HG02970 (cell line): Measurements from ENCODE around the gene LAMA3.

Experiments used
- ATAC-seq: cut with Tn5 transposase; IDR thresholded peaks from one replicate; pipeline ENCODE4 v1.9.1; 2021; ENCODE audit warnings: mild to moderate bottlenecking, moderate library complexity, moderate number of reproducible peaks; ENCODE audit not compliant: unreplicated experiment, low FRiP score

The LAMA3 gene

GRCh38 chr18:23887493-23887892 lies 198.2 kb downstream of the LAMA3 start:
- no peak for ATAC-seq

- no peak for ATAC-seq
Observed at GRCh38 chr18:23888881-23889280, 199.6 kb downstream of the LAMA3 start.

GRCh38 chr18:23889907-23890306 lies 200.7 kb downstream of the LAMA3 start:
- ATAC-seq = no peak

- ATAC-seq = no peak
Observed at GRCh38 chr18:23890589-23890988, 201.3 kb downstream of the LAMA3 start.

GRCh38 chr18:23893653-23894052 lies 204.4 kb downstream of the LAMA3 start:
- ATAC-seq = no peak

- no peak for ATAC-seq
Observed at GRCh38 chr18:23894661-23895175, 205.5 kb downstream of the LAMA3 start.

GRCh38 chr18:23897291-23897690 lies 208.0 kb downstream of the LAMA3 start:
- ATAC-seq = no peak

GRCh38 chr18:23897733-23898132 lies 208.5 kb downstream of the LAMA3 start:
- no peak for ATAC-seq

- ATAC-seq = no peak
Observed at GRCh38 chr18:23900994-23901393, 211.7 kb downstream of the LAMA3 start.

GRCh38 chr18:23902396-23902795 lies 213.1 kb downstream of the LAMA3 start:
- no peak for ATAC-seq

GRCh38 chr18:23903971-23904370 lies 214.7 kb downstream of the LAMA3 start:
- ATAC-seq = no peak

- ATAC-seq = no peak
Observed at GRCh38 chr18:23906658-23907057, 217.4 kb downstream of the LAMA3 start.

- no peak for ATAC-seq
Observed at GRCh38 chr18:23908827-23909226, 219.6 kb downstream of the LAMA3 start.

GRCh38 chr18:23910032-23910431 lies 220.8 kb downstream of the LAMA3 start:
- ATAC-seq = no peak

- no peak for ATAC-seq
Observed at GRCh38 chr18:23912356-23912755, 223.1 kb downstream of the LAMA3 start.

- no peak for ATAC-seq
Observed at GRCh38 chr18:23916338-23916737, 227.1 kb downstream of the LAMA3 start.

- no peak for ATAC-seq
Observed at GRCh38 chr18:23918395-23919032, 229.3 kb downstream of the LAMA3 start.

GRCh38 chr18:23920054-23920453 lies 230.8 kb downstream of the LAMA3 start:
- no peak for ATAC-seq

GRCh38 chr18:23921716-23922285 lies 232.5 kb downstream of the LAMA3 start:
- ATAC-seq = no peak

GRCh38 chr18:23922939-23923338 lies 233.7 kb downstream of the LAMA3 start:
- ATAC-seq = no peak

GRCh38 chr18:23924813-23925212 lies 235.6 kb downstream of the LAMA3 start:
- no peak for ATAC-seq

GRCh38 chr18:23926571-23926970 lies 237.3 kb downstream of the LAMA3 start:
- ATAC-seq = no peak
